22Rv1 (cell line): ENCODE measurements around the gene NUMA1.

Experiments used
- H3K27ac ChIP-seq: fragments of 450-650 bp; 2 replicates; pipeline ENCODE4 v1.5.1; 2017
- ZFX ChIP-seq: fragments of 450-650 bp; IDR thresholded peaks from 2 replicates; pipeline ENCODE4 v1.6.1; 2017; ENCODE audit warnings: antibody characterized with exemption, borderline replicate concordance
- TF ChIP-seq, protein P1 (sequence below): fragments of 450-650 bp; IDR thresholded peaks from 2 replicates; pipeline ENCODE4 v1.5.1; 2017; ENCODE audit warnings: mild to moderate bottlenecking

The NUMA1 gene, protein sequence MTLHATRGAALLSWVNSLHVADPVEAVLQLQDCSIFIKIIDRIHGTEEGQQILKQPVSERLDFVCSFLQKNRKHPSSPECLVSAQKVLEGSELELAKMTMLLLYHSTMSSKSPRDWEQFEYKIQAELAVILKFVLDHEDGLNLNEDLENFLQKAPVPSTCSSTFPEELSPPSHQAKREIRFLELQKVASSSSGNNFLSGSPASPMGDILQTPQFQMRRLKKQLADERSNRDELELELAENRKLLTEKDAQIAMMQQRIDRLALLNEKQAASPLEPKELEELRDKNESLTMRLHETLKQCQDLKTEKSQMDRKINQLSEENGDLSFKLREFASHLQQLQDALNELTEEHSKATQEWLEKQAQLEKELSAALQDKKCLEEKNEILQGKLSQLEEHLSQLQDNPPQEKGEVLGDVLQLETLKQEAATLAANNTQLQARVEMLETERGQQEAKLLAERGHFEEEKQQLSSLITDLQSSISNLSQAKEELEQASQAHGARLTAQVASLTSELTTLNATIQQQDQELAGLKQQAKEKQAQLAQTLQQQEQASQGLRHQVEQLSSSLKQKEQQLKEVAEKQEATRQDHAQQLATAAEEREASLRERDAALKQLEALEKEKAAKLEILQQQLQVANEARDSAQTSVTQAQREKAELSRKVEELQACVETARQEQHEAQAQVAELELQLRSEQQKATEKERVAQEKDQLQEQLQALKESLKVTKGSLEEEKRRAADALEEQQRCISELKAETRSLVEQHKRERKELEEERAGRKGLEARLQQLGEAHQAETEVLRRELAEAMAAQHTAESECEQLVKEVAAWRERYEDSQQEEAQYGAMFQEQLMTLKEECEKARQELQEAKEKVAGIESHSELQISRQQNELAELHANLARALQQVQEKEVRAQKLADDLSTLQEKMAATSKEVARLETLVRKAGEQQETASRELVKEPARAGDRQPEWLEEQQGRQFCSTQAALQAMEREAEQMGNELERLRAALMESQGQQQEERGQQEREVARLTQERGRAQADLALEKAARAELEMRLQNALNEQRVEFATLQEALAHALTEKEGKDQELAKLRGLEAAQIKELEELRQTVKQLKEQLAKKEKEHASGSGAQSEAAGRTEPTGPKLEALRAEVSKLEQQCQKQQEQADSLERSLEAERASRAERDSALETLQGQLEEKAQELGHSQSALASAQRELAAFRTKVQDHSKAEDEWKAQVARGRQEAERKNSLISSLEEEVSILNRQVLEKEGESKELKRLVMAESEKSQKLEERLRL (N-terminal part only)

DNA sequence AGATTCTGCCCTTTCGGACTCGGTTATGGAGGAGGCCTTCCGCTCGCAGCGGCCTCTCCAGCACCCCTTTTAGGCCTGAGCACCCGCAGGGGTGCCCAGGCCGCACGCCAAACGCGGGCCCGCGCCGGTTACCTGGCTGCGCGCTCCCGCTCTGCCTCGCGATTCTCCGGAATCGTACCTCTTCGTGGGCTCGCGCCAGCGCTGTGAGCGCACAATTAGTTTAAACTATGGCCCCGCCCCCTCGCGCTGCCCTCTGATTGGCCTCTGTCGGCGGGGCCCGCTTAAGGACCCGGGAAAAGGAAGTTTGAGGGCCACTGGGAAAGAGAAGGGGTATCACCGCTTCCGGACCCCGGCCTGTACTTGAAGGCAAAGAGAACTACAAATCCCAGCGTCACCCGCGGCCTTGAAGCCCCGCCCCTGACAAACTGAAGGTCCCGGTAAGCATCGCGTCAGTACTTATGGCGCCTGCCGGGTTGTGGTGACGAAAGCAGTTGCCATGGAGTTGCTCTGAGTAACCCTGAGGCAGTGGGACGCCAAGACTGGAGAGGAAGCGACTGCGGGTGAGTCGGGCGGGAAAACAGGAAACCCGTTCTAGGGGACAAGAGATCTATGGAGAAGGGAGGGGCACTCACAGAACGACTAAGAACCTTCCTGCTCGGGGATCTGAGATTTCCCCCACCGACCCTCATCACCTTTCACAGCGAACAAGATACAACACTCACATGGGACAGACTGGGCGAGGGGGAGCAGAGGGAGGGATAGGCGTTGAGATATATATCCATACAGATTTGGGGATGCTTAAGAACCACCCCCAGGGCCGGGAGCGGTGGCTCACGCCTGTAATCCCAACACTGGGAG lies at the start of gene NUMA1, which contains the start of gene LRRC51:
NUMA1 (minus strand) TSS at position 217 of the 858 bp plus-strand sequence. CDS start 44,599 bp downstream, outside the sequence.
LRRC51 (plus strand) TSS at position 525 of the 858 bp plus-strand sequence. CDS start 8,234 bp downstream, outside the sequence.
- H3K27ac ChIP-seq = peak within 1 kb of the TSS; percentile 96
- TF ChIP-seq ZFX = no peak
- TF ChIP-seq, protein P1, sequence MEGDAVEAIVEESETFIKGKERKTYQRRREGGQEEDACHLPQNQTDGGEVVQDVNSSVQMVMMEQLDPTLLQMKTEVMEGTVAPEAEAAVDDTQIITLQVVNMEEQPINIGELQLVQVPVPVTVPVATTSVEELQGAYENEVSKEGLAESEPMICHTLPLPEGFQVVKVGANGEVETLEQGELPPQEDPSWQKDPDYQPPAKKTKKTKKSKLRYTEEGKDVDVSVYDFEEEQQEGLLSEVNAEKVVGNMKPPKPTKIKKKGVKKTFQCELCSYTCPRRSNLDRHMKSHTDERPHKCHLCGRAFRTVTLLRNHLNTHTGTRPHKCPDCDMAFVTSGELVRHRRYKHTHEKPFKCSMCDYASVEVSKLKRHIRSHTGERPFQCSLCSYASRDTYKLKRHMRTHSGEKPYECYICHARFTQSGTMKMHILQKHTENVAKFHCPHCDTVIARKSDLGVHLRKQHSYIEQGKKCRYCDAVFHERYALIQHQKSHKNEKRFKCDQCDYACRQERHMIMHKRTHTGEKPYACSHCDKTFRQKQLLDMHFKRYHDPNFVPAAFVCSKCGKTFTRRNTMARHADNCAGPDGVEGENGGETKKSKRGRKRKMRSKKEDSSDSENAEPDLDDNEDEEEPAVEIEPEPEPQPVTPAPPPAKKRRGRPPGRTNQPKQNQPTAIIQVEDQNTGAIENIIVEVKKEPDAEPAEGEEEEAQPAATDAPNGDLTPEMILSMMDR = no peak

DNA sequence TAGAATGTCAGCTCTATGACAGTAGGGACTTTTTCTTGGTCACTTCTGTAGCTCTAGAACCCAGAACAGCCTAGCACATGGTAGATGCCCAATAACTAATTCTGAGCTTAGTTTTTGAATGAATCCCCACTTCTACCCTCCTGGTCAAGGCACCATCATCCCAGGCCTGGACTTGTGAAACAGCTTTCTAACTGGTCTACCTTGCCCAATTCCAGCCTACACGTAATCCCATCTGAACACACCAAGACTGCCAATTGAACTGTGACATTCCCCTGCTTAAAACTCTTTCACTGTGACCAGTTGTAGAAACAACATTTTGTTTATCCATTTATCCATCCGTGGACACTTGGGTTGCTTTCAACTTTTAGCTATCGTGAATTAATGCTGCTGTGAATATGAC lies 49.0 kb upstream of the NUMA1 start:
- H3K27ac ChIP-seq = no peak overlapping the region
- no peak for TF ChIP-seq ZFX
- TF ChIP-seq, protein P1 = no peak

DNA sequence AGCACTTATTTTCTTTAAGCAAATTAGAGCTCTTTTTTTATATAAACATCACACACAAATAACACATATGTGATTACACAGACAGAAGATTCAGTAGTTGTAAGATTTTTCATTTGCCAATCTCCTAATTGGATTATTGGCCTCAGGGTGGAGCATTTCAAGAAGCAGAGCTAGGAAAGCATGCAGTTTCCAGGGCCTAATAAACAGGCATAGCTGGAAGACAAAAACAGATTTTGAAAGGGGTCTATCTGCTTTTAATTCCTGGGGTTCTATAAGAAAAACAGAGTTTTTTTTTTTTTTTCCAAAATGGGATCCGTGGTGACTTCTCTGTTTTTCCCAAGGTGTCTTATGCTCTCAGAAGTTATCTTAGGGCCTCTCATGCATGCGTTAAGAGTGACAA lies 47.6 kb upstream of the NUMA1 start:
- no peak for TF ChIP-seq ZFX
- TF ChIP-seq, protein P1 = no peak
- H3K27ac ChIP-seq = no peak overlapping the region

DNA sequence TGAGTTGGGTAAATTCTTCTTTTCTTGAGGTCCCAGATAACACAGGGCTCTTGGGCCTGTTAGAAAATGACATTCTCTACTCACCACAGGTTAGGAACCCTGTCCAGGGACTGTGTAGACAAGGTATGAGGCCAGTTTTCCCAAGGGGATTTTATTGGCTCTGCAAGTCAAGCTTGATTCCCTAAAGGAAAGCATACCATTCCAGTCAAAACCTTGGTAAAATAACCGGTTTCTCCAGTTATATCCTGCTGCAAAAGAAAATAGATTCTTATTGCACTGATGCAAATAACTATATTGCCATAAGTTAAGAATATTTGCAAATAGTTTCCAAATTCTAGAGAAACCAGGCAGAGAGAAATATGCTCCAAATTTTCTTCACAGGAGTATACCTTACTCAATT lies 45.6 kb upstream of the NUMA1 start:
- TF ChIP-seq ZFX = no peak
- TF ChIP-seq, protein P1 = no peak
- no peak overlapping the region for H3K27ac ChIP-seq

DNA sequence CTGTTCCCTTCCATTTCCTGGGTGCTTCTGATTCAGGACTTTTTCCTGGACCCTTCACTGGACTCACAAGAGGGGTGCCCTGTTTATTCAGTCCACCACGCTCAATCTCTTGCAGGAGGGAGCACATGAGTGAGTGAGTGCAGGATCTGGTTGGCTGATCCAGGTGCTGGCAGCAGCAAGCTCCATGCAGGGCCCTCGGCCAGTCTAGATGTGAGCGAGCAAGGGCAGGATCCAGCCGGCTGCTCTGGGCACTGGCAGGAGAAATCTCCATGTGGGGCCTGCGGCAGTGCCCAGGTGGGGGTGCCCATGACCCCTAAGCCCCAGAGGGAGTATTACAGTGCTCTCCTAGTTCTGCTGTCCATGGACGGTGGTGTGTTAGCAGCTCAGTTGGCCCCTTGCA lies 43.7 kb upstream of the NUMA1 start:
- TF ChIP-seq, protein P1 = no peak
- no peak for TF ChIP-seq ZFX
- H3K27ac ChIP-seq = no peak overlapping the region

DNA sequence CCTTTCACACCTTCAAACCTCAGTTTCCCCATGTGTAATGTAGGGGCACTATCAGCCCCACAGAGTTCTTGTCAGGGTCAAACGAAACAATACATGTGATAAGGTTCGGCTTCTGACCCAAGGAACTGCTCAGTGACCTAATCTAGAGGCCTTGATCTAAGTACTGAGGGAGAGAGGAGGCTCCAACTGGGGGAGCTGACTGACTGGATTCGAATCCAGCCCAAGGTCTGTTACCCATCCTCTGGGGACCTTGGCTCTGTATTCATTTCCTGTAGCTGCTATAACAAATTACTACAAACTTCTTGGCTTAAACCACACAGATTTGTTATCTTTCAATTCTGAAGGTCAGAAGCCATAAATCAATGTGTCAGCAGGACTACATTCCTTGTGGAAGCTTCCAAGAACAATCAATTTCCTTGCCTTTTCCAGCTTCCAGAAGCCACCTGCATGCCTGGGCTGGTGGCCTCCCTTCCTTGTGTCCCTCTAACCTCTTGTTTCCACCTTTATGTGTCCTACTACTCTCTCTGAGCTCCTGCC lies 42.8 kb upstream of the NUMA1 start:
- no peak for TF ChIP-seq ZFX
- TF ChIP-seq, protein P1 = no peak
- H3K27ac ChIP-seq = no peak overlapping the region
